HFFc6 (cell line): ENCODE results near the gene AHNAK. TPM values are rescaled to one million over a fixed set of nuclear protein-coding genes. Genes with fewer than 3 reads are reported as not detected.

ENCODE experiments used
- DNase-seq: peaks from one replicate; pipeline ENCODE4 v3.0.0-alpha.2; 2018
- H3K27ac Mint-ChIP-seq: 2 replicates; pipeline ENCODE4 v1.8.0; 2020; ENCODE audit warnings: mild to moderate bottlenecking, mixed read lengths
- H3K27me3 Mint-ChIP-seq: 2 replicates; pipeline ENCODE4 v1.8.0; 2021; ENCODE audit warnings: mild to moderate bottlenecking, moderate library complexity, mixed read lengths; ENCODE audit not compliant: insufficient read depth
- H3K36me3 Mint-ChIP-seq: 2 replicates; pipeline ENCODE4 v1.8.0; 2021; ENCODE audit warnings: low read depth, mixed read lengths
- H3K4me1 Mint-ChIP-seq: 2 replicates; pipeline ENCODE4 v1.8.0; 2020; ENCODE audit warnings: low read depth, mixed read lengths
- H3K4me3 Mint-ChIP-seq: 2 replicates; pipeline ENCODE4 v1.8.0; 2020; ENCODE audit warnings: mild to moderate bottlenecking, moderate library complexity, mixed read lengths
- H3K9me3 Mint-ChIP-seq: 2 replicates; pipeline ENCODE4 v1.8.0; 2020; ENCODE audit warnings: mild to moderate bottlenecking, mixed read lengths
- total RNA-seq, 6 experiments: library from RNA; stranded (reverse); fragmentation: NEBNext Ultra II Directional; extraction: Animal tissue kit (Norgen Biotek cat#: 25700); gene quantifications; 2 replicates in 1 of 6; 3 replicates in 5 of 6; pipeline ENCODE4 v1.2.3, GENCODE V29; 2021
- TF ChIP-seq, protein P1 (sequence below): fragments of 200-600 bp; sonication (generic); IDR thresholded peaks from 2 replicates; pipeline ENCODE4 v1.5.0; 2021; ENCODE audit warnings: antibody characterized with exemption, mild to moderate bottlenecking

AHNAK gene
- total RNA-seq, 6 experiments from 2014 or later, result 426 to 589 (median 452) TPM

- H3K4me3 Mint-ChIP-seq, result no peak overlapping the region
- H3K27me3 Mint-ChIP-seq, result peaks cover 1% of the 10 kb centered on the region
- no peaks in the 10 kb centered on the region for H3K9me3 Mint-ChIP-seq
- H3K4me1 Mint-ChIP-seq, result peaks cover 22% of the 10 kb centered on the region
- TF ChIP-seq, protein P1, sequence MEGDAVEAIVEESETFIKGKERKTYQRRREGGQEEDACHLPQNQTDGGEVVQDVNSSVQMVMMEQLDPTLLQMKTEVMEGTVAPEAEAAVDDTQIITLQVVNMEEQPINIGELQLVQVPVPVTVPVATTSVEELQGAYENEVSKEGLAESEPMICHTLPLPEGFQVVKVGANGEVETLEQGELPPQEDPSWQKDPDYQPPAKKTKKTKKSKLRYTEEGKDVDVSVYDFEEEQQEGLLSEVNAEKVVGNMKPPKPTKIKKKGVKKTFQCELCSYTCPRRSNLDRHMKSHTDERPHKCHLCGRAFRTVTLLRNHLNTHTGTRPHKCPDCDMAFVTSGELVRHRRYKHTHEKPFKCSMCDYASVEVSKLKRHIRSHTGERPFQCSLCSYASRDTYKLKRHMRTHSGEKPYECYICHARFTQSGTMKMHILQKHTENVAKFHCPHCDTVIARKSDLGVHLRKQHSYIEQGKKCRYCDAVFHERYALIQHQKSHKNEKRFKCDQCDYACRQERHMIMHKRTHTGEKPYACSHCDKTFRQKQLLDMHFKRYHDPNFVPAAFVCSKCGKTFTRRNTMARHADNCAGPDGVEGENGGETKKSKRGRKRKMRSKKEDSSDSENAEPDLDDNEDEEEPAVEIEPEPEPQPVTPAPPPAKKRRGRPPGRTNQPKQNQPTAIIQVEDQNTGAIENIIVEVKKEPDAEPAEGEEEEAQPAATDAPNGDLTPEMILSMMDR, result no peak
- no peak overlapping the region for H3K27ac Mint-ChIP-seq
- no peaks in the 10 kb centered on the region for H3K36me3 Mint-ChIP-seq
- no peak for DNase-seq
Observed at GRCh38 chr11:62506413-62507124, 40.0 kb downstream of the AHNAK start.

- H3K27ac Mint-ChIP-seq, result no peak overlapping the region
- peaks cover 23% of the 10 kb centered on the region for H3K4me1 Mint-ChIP-seq
Observed at GRCh38 chr11:62505440-62506091, 41.0 kb downstream of the AHNAK start.

GRCh38 chr11:62505059-62505439 is 41.6 kb downstream of the AHNAK start:
- Mint-ChIP-seq H3K4me3 (no peak overlapping the region), H3K27me3 (peaks cover 3% of the 10 kb centered on the region), H3K36me3 (no peaks in the 10 kb centered on the region), H3K9me3 (no peaks in the 10 kb centered on the region), H3K4me1 (peaks cover 28% of the 10 kb centered on the region), H3K27ac (no peak overlapping the region)
- TF ChIP-seq, protein P1, result no peak
- DNase-seq, result no peak

More at GRCh38 chr11:62505440-62506091, 41.0 kb downstream of the AHNAK start:
- no peaks in the 10 kb centered on the region for H3K9me3 Mint-ChIP-seq
- no peak for DNase-seq
- TF ChIP-seq, protein P1, result no peak
- peak overlapping the region; percentile 28; the same call in 1 of the 2 replicates for H3K4me3 Mint-ChIP-seq
- H3K36me3 Mint-ChIP-seq, result no peaks in the 10 kb centered on the region
- H3K27me3 Mint-ChIP-seq, result peaks cover 3% of the 10 kb centered on the region

DNA sequence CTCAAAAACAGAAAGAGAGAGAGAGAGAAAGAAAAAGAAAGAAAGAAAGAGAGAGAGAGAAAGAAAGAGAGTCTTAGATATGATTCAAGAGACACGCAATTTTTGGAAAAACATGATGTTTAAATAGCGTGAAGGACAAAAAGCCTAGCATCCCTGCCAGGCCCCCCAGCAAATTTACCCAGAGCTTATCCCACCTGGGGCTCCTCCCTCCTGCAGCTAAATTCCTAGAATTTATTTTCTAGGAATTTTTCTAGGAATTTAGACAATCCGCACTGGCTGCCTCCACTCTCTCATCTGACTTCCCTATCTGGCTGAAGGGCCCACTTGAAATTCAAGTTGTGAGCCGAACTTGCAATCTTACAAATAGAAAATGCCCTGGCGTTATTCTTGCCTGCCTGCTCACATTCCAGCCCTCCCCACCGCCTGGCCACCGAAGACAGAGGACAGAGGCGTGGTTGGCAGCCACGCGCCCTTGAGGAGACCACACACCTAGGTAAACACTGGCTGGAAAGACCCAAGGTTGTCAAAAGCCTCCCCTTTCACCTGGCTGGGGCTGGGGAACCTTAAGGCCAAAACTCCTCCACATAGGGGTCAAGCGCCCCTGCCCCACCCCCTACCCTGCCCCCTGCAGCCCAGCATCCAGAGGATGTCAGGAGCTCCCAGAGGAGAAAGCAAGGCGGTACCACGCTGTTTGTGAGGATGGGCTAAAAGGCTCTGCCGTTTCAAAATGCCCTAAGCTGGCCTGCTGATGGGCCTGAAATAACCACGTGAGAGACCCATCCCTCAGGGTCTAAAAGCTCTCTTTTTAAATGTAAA is 42.2 kb downstream of the AHNAK start:
- H3K36me3 Mint-ChIP-seq, result no peaks in the 10 kb centered on the region
- no peaks in the 10 kb centered on the region for H3K9me3 Mint-ChIP-seq
- H3K4me3 Mint-ChIP-seq, result no peak overlapping the region
- no peak overlapping the region for H3K27ac Mint-ChIP-seq
- DNase-seq, result no peak
- H3K4me1 Mint-ChIP-seq, result peaks cover 31% of the 10 kb centered on the region
- TF ChIP-seq, protein P1, result no peak
- peaks cover 5% of the 10 kb centered on the region for H3K27me3 Mint-ChIP-seq

- Mint-ChIP-seq H3K27ac (no peak overlapping the region), H3K9me3 (no peaks in the 10 kb centered on the region), H3K27me3 (peaks cover 5% of the 10 kb centered on the region), H3K4me3 (no peak overlapping the region), H3K36me3 (no peaks in the 10 kb centered on the region), H3K4me1 (peaks cover 29% of the 10 kb centered on the region)
- TF ChIP-seq, protein P1, result no peak
- no peak for DNase-seq
Observed at GRCh38 chr11:62502030-62502730, 44.4 kb downstream of the AHNAK start.
